GM21737 (cell line): ENCODE measurements around the gene METTL23.
"Not testable (repeated sequence)": the region's sequence is repeated elsewhere in the genome, so short reads cannot be mapped to it uniquely, and the experiment has no call there.

Experiments
- ATAC-seq: cut with Tn5 transposase; IDR thresholded peaks from one replicate; pipeline ENCODE4 v1.9.1; 2021; ENCODE audit warnings: mild to moderate bottlenecking, moderate library complexity; ENCODE audit not compliant: unreplicated experiment

METTL23 gene

DNA sequence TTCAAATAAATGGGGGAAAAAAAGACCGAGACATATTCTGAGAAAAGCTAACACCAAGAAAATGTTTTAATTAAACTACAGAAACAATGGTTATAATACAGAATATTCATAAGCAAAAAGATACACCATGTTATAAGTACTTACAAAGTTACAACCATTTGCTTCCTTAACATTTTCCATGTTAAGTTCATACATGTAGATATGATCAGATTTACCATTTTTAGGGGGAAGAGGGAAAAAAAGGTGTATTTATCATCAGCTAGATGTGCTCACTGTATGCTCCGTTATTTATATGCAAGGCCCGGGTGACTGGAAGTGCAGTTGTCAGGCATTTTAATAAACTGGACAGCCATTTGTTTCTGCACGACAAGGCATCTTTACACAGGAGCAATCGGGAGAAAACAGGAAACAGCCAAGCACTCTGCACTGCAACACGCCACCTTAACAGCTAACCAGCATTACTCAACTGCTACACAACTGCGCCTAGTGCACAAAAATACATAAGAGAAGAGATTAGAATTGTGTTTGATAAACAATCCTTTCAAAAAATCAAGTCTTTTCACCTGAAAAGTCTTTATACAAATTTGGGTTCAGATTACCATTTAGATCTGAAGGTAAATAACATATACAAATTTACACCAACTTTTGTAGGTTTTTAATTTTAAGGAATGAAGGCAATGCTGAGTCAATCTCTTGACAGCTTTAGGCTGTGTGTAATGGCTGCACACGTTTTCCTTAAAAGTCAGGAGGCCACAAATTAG is 7.6 kb downstream of the METTL23 start:
- no peak for ATAC-seq

DNA sequence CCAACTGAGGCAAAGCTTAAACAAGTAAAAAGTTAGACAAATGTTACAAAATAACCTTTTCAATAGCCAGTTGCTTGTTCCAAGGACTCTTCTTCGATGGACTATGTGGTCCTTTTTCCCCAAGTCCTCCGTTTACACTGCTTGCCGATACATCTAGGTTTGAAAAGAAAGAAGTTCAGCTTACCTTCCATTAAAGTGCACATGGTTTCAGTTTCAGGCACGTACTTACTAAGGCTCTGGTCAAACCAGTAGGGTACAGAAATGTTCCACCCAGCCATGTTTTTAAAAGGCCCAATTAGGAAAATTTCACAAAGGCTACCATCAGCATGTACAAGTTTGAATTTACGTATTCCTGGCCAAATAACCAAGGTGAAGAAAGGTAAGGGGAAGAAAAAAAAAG is 8.4 kb downstream of the METTL23 start:
- ATAC-seq, result no peak

DNA sequence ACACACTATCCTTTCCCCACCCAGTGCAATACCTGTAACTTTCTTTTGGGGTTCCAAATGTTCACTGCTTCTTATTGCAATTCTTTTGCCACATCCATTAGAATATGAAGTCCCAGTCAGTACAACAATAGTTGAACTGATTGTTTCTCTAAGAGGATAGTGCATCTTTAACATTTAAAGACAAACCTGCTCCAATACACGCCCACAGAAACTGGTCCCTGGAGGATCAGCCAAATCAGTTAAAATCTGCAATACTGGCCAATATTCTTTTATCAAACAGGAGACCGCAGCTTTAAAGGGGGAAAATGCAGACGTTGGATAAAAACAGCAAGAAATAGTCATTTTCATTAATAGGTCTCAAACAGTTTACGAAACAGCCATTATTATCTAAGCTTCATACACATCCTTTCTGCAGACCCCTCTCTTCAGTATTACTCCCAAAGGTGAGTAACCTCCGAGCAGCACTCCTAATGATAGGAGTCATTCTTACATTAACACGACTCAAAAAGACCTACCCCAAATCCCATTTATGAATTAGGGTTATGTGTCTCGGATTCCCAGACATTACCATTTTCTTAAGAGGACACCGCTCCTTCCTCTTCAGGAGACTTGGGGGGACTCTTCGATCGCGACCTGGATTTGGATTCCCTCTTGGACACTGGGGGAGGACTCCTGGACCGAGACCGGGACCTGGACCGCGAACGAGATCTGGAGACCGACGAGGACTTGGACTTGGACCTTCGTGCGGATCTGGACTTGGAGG is 9.1 kb downstream of the METTL23 start:
- ATAC-seq, result no peak

DNA sequence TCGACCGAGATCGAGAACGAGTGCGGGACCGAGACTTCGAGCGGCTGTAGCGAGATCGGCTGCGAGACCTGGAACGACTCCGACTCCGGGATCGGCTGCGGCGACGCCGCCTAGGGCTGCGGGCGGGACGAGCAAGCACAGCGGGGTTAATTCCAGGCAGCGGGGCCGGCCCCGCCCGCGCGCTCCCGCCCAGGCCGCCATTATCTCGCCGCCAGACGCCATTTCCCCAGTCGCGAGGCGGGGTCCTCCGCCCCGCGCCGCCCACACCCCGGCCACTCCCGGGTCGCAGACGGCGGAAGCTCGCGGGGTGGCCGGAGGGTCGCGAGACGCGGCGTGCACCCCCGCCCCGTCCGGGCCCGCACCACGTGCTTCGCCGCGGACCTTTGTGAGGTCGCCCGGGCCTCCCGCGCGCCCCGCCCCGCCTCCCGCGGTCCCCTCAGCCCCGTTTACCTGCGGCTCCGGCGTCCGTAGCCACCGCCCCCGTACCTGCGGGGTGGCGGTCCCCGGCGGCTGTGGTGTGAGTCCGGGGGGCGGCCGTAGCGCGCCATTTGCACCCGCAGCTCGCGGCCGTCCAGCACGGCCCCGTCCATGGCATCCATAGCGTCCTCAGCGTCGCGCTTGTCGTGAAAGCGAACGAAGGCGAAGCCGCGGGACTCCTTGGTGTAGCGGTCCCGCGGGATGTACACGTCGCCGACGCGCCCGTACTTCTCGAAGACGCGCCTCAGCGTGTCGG is 9.9 kb downstream of the METTL23 start:
- ATAC-seq, result peak; percentile 19

DNA sequence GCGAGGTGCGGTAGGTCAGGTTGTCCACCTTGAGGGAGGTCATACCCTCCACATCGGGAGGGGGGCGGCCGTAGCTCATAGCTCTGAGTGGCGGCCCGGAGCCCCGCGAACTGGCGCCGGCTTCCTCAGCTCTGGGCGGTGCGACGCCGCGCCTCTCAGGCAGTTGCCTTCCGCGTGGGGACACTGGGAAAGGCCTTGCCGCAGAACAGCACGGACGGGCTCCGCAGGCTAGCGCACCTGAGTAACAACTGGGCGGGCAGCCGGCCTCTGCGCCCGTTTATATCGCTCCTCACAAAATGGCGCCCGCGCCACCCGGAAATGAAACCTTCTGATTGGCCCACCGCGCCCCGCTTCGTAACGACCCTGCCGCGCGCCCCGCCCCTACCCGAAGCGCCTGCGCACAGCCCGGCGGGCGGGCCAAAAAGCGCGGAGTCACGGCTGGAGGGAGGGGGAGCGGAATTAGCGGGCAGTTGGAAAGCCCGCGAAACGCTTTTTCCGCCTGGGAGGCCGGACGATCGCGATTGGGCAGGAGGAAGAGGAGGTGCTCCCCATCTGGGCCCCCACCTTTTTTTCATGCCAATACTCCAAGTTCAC is 10.5 kb downstream of the METTL23 start, which contains the start of gene SRSF2:
TSS of gene SRSF2 (minus strand) at position 250 of the 594 bp plus-strand sequence. CDS start at position 79, 171 bp downstream.
- peak; percentile 65 for ATAC-seq

DNA sequence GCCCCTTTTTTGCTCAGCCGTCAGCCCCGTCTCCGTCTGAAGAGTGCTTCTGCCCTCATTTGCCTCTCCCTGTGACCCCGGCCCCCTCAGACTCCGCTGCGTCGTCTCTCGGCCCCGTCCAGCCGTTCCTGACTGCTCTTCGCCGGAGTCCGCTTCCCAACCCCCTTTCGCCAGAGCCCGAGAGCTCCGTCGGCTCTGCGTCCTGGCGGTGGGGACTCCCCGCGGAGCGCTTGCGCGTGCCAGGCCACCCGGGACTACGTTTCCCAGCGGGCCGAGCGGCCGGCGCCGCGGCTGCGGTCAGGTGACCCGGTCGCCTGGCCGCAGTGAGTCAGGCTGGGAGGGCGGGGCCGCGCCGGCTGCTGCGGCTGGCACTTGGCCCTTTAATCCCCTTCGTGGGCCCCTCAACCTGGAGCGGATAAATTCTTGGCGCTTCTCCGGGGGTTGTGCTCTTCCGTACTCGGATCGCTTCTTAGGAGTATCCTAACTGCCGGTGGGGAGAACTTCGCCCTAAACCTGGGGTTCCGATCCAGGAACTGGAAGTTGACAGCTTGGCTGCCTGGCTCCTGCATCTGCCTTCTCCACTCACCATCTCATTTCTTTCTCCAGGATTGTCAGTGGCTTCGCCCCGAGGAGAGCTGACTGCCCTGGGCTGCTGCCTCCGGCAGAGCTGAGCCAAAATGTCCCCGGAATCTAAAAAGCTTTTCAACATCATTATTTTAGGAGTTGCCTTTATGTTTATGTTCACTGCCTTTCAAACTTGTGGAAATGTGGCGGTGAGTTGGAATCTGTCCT is 11.2 kb downstream of the METTL23 start, which contains the start of gene MFSD11:
TSS of gene MFSD11 (plus strand) at position 444 of the 792 bp plus-strand sequence. CDS start at position 678, 234 bp downstream.
- ATAC-seq, result peak; percentile 54

DNA sequence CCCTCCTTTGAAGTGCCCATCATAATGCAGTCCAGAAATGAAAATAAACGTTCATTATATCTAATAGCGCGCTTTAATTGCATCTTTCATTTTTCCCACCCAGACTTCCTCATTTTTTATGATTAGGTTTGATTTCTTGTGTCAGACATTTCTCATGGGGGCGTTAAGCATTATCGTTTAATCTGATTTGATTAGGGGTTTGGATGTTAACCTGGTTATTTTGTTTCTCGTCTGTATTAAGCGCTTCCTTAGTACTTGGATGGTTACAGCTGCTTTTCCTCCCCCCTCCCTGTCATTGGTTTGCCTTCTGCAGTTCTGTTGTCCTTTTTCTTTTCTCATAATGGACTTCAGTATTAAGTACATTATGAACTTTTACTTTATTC is 11.8 kb downstream of the METTL23 start:
- no peak for ATAC-seq

DNA sequence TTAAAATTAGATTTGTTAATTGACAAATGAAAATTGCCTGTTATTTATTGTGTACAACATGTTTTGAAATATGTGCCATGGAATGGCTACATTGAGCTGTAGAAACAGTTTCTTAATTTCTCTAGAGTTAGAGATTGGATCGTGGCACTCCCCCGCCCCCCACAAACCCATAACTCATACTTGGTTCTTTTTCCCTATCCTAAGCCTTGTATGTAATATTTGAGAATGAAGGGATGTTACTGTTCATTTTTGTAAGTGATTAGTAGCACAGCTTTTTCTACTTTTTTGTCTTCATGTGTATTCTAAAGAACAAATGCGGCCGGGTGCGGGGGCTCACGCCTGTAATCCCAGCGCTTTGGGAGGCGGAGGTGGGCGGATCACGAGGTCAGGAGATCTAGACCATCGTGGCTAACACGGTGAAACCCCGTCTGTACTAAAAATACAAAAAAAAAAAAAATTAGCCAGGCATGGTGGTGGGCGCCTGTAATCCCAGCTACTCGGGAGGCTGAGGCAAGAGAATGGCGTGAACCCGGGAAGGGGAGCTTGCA is 13.0 kb downstream of the METTL23 start:
- ATAC-seq, result not testable (repeated sequence)

DNA sequence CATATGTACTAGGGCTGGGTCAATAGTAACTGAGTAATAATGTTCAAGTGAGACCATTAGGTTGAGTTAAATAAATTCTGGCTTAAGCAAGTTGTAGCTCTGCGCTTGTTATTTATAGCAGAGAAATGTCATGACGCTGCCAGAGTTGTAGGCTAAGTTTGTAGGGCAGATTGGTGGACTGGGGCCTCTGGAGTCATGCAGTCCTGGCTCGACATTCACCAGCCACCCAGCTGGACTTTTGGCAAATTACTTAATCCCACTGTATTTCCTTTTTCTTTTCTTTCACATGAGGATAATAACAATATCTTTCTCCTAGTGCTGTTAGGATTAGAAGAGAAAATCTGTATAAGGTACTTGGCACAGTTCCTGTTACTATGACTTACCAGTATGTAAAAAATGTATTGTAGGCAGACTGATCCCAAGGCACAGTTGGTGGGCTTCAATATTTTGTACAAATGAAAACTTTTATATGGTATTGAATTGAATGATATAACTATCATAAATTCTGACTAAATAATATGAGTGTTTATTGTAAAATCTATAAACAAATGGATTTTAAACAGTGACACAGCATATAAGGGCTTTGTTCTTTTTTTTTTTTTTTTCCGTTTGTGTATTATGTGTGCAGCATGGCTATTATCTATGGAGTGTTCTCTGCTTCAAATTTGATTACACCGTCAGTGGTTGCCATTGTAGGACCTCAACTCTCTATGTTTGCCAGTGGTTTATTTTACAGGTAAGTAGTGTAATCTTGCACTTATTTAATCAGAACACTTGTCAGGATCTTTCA is 13.9 kb downstream of the METTL23 start:
- no peak for ATAC-seq

DNA sequence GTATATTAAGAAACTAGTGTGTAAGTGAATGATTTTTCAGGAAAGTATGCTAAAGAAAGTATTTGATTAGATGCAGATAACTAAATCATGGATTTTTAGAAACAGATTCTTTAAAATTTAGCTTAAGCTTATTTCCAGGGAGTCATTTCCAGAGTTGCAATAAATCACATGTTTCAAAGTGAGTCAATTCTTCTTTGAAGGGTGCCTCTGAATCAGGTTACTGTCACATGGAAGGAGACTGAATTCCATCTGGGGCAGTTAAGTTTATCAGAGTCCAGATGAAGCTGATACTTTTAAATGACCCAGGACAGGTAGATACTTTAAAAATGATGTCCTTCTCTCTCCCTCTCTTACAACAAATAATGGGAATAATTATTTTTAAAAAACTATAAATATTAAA is 16.3 kb downstream of the METTL23 start:
- ATAC-seq, result no peak

DNA sequence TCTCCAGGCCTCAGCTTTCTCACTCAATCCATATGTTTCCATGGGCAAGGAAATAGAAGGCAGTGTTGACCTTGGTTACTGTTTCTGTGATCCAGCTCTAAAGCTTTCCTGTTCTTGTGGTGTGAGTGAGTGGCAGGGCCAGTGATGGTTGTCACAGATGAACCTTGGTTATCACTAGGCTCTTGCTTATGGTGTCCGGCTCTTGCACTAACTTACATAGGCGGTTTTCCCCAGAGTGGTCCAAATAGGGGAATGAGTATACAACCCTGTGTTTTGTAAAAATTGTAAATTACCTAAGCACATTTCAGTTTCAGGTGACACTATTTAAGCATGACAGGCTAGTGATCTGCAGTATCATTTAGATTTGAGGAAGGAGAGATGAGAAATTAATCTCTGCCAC is 18.1 kb downstream of the METTL23 start:
- no peak for ATAC-seq

DNA sequence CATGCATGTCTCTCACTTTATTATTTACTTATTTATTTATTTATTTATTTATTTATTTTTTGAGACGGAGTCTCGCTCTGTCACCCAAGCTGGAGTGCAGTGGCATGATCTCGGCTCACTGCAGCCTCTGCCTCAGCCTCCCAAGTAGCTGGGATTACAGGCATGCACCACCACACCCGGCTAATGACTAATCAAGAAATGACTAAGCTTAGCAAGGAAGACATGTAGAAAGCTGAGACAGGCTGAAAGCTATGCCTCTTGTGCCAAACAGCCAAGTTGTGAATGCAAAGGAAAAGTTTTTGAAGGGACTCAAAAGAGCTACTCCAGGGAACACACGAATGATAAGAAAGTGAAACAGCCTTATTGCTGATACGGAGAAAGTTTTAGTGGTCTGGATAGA is 19.1 kb downstream of the METTL23 start:
- not testable (repeated sequence) for ATAC-seq

DNA sequence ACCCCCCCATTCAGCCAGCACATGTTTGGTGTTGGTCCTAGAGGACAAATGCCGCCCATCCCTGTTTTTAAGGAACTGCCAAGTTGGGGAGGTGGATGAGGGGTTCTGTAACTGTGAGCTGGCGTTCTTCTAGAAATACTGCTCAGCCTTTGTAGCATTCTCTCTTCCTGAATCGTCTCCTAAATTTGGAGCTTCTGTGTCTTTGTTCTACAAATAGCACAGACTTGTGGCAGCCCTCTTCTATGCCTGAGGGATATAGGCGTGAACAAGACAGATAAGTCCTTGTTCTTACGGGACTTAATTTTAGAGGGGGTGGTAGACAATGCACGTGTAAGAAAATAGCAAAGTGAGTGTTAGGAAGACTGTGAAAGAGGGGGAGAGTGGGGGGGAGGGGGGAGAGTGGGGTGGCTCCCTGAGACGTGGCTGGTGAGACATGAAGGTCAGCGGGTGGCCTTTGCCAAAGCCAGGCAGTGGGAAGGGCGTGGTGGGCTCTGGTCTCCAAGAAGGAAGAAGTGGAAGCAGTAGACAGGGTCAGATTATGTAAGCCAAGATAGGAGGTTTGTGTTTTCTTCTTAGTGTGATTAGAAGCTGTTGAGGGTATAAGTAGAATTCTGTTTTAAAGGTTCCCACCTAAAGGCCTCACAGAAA is 21.2 kb downstream of the METTL23 start:
- no peak for ATAC-seq

DNA sequence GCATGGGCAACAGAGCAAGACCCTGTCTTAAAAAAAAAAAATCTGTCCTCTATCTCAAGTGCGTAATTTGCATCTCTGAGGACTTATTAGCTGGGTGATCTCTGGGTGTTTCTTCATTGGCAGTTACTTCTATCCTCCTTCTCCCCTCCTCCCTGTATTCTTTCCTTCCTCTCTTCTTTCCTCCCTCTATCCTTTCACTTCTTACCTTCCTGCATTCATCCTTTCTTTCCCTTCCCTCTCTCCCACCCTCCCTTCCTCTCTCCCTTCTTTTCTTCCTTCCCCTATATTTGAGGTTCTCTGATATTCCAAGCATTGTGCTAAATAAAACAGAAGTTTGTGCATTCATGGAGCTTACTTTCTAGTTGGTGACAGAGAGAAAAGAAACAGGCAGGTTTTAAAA is 22.0 kb downstream of the METTL23 start:
- ATAC-seq, result no peak

DNA sequence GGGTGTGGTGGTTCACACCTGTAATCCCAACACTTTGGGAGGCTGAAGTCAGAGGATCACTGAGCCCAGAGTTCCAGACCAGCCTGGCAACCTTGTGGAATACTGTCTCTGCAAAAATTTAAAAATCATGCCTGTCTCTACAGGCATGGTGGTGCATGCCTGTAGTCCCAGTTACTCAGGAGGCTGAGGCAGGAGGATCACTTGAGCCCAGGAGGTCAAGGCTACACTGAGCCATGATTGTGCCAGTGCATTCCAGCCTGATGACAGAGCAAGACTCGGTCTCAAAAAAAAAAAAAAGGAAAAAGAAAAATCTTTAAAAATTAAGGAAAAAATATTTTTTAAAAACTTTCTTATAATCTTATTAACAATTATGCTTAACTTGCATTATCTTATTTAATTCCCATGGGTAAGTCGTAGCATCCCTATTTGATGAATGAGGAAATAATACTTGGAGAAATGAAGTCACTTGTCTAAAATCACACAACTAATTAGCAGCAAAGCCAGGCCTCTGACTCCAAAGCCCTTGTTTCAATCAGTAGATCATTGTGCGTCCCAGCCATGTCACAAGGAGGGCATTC is 24.9 kb downstream of the METTL23 start:
- no peak for ATAC-seq

DNA sequence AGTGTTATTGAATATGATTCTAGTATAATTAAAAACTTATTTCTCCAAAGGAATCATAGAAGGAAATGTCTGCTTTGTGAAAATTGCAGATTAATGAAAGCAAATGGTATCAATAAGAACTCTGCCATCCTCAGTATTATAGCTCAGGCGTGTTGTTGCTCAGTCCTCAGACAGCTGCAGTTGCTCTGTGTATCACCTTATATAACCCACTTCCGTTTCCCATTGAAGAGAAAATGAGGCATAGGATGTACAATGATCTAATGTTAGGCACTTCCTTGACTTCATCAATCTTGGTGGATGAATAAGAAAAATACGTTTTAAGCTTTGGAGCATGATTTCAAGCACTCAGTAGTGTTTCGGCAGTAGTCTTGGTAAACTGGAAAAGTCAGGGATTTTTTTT is 25.4 kb downstream of the METTL23 start:
- ATAC-seq, result no peak

DNA sequence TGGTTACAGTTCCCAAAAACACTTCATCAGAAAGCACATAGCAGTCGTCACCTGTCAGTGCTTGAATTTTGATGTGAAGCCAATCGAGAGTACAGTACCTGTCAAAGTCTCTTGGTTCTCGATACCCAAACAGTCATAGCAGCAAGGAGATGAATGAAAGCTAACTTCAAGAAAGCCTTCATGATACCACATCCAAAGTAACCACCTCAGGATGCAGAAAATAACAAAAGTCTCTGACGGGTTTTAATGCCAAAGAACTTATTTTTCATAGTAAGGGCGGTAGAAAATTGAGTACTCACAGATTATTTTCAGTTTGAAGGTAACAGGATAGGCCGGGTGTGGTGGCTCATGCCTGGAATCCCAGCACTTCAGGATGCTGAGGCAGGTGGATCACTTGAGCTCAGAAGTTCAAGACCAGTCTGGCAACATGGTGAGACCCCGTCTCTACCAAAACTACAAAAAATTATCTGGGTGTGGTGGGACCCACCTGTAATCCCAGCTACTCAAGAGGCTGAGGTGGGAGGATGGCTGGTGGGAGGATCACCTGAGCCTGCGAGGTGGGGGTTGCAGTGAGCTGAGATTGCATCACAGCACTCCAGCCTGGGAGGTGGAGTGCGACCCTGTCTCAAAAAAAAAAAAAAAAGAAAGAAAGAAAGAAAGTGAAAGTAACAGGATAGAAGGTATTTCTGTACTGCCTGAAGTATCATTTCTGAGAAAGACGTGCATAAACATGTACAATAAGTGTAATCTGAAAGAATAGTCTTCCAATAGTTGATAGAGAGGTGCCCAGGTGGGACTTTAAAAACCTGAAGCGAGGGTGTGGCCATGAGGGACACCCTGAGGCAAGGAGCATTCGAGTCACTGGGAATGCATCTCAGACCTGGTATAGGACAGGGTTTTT is 26.7 kb downstream of the METTL23 start:
- ATAC-seq, result no peak
